Raji (cell line): Measurements from ENCODE around the gene PTPRG.

Experiments
- POLR2A ChIP-seq: IDR thresholded peaks from 2 replicates; pipeline ENCODE4 v1.6.1; 2011; ENCODE audit warnings: low read depth, low read length, control low read depth; ENCODE audit not compliant: insufficient read depth

Gene PTPRG

GRCh38 chr3:61561374-61562041 lies at the start of gene PTPRG:
Gene PTPRG (plus strand): TSS chr3:61561571. CDS start chr3:61562288, 717 bp downstream.
- no peak for TF ChIP-seq POLR2A

GRCh38 chr3:61518590-61518989 lies 42.8 kb upstream of the PTPRG start:
- no peak for TF ChIP-seq POLR2A

- no peak for TF ChIP-seq POLR2A
Observed at GRCh38 chr3:61520966-61521628, 40.3 kb upstream of the PTPRG start.

GRCh38 chr3:61522060-61522459 lies 39.3 kb upstream of the PTPRG start:
- TF ChIP-seq POLR2A, result no peak

- TF ChIP-seq POLR2A, result no peak
Observed at GRCh38 chr3:61522626-61523025, 38.7 kb upstream of the PTPRG start.

- no peak for TF ChIP-seq POLR2A
Observed at GRCh38 chr3:61524933-61525332, 36.4 kb upstream of the PTPRG start.

- TF ChIP-seq POLR2A, result no peak
Observed at GRCh38 chr3:61526308-61526707, 35.1 kb upstream of the PTPRG start.

GRCh38 chr3:61527011-61527410 lies 34.4 kb upstream of the PTPRG start:
- no peak for TF ChIP-seq POLR2A

- TF ChIP-seq POLR2A, result no peak
Observed at GRCh38 chr3:61530355-61530754, 31.0 kb upstream of the PTPRG start.

GRCh38 chr3:61531528-61531927 lies 29.8 kb upstream of the PTPRG start:
- no peak for TF ChIP-seq POLR2A

- TF ChIP-seq POLR2A, result no peak
Observed at GRCh38 chr3:61532739-61533500, 28.5 kb upstream of the PTPRG start.

- TF ChIP-seq POLR2A, result no peak
Observed at GRCh38 chr3:61535826-61536225, 25.5 kb upstream of the PTPRG start.

- TF ChIP-seq POLR2A, result no peak
Observed at GRCh38 chr3:61537366-61537765, 24.0 kb upstream of the PTPRG start.

- no peak for TF ChIP-seq POLR2A
Observed at GRCh38 chr3:61538486-61538885, 22.9 kb upstream of the PTPRG start.

- no peak for TF ChIP-seq POLR2A
Observed at GRCh38 chr3:61541694-61542093, 19.7 kb upstream of the PTPRG start.

- no peak for TF ChIP-seq POLR2A
Observed at GRCh38 chr3:61545716-61546115, 15.7 kb upstream of the PTPRG start.
